Mesodermal cell (in vitro differentiated cells): Measurements from ENCODE around the gene TCF25.
"Not testable (repeated sequence)": the region's sequence is repeated elsewhere in the genome, so short reads cannot be mapped to it uniquely, and the experiment has no call there.

Source experiments
- H3K27ac ChIP-seq: 2 replicates; pipeline ENCODE4 v1.7.0; 2013; ENCODE audit warnings: mild to moderate bottlenecking, low read depth, low read length, moderate library complexity; ENCODE audit not compliant: severe bottlenecking
- H3K36me3 ChIP-seq: 2 replicates; pipeline ENCODE4 v1.7.1; 2013; ENCODE audit warnings: mild to moderate bottlenecking, low read length, moderate library complexity; ENCODE audit not compliant: control insufficient read depth, insufficient read depth
- H3K4me1 ChIP-seq: one replicate; pipeline ENCODE4 v1.7.1; 2013; ENCODE audit warnings: mild to moderate bottlenecking, low read length; ENCODE audit not compliant: insufficient read depth, control insufficient read depth, poor library complexity, severe bottlenecking
- H3K4me3 ChIP-seq: 2 replicates; pipeline ENCODE4 v1.7.0; 2013; ENCODE audit warnings: low read length, control low read depth, mild to moderate bottlenecking; ENCODE audit not compliant: insufficient read depth, poor library complexity, severe bottlenecking; ENCODE audit errors: extremely low read depth
- H3K9me3 ChIP-seq: 2 replicates; pipeline ENCODE4 v1.7.1; 2013; ENCODE audit warnings: mild to moderate bottlenecking, low read length, moderate library complexity; ENCODE audit not compliant: control insufficient read depth
- WGBS, 2 experiments: methylation state at CpG; one replicate each; pipeline ENCODE4 v1.1.5; 2013; ENCODE audit warnings: missing lambda C conversion rate in 2 of 2; ENCODE audit not compliant: insufficient coverage in 2 of 2; 5-methylcytosine and 5-hydroxymethylcytosine counted together

The TCF25 gene

DNA sequence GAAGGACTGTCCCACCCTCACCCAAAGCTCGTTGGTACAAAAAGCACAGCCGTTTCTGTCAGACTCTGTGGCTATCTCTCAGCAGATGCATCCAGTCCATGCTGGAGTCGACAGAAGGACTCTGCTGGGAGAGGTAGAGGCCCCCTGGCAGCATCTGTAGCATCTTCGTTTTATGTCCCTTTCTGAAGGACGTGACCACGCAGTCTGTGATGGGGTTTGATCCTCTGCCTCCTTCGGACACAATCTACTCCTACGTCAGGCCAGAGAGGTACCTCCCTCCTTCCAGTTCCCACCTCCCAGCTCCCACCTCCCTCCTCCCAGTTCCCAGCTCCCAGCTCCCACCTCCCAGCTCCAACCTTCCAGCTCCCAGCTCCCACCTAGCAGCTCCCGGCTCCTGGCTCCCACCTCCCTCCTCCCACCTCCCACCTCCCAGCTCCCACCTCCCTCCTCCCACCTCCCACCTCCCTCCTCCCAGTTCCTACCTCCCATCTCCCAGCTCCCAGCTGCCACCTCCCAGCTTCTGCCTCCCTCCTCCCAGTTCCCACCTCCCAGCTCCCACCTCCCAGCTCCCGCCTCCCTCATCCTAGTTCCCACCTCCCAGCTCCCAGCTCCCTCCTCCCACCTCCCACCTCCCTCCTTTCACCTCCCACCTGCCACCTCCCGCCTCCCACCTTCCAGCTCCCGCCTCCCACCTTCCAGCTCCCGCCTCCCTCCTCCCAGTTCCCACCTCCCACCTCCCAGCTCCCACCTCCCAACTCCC lies 33.8 kb downstream of the TCF25 start:
- Histone ChIP-seq H3K36me3 (peaks cover 85% of the 10 kb centered on the region), H3K9me3 (peaks cover 5% of the 10 kb centered on the region), H3K4me1 (peaks cover 6% of the 10 kb centered on the region), H3K4me3 (no peak overlapping the region), H3K27ac (no peak overlapping the region)
- 96 to 100% methylated on average over 5 to 7 of the region's 13 CpGs for WGBS, 2 experiments

DNA sequence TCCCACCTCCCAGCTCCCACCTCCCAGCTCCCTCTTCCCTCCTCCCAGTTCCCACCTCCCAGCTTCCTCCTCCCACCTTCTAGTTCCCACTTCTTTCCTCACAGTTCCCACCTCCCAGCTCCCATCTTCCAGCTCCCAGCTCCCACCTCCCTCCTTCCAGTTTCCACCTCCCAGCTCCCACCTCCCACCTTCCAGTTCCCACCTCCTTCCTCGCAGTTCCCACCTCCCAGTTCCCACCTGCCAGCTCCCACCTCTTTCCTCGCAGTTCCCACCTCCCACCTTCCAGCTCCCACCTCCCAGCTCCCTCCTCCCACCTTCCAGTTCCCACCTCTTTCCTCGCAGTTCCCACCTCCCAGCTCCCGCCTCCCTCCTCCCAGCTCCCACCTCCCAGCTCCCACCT lies 34.8 kb downstream of the TCF25 start:
- Histone ChIP-seq H3K4me3 (no peak overlapping the region), H3K4me1 (peaks cover 9% of the 10 kb centered on the region), H3K27ac (no peak overlapping the region), H3K36me3 (peaks cover 88% of the 10 kb centered on the region), H3K9me3 (peaks cover 5% of the 10 kb centered on the region)
- 67 to 78% methylated on average over 4 of the region's 4 CpGs for WGBS, 2 experiments

DNA sequence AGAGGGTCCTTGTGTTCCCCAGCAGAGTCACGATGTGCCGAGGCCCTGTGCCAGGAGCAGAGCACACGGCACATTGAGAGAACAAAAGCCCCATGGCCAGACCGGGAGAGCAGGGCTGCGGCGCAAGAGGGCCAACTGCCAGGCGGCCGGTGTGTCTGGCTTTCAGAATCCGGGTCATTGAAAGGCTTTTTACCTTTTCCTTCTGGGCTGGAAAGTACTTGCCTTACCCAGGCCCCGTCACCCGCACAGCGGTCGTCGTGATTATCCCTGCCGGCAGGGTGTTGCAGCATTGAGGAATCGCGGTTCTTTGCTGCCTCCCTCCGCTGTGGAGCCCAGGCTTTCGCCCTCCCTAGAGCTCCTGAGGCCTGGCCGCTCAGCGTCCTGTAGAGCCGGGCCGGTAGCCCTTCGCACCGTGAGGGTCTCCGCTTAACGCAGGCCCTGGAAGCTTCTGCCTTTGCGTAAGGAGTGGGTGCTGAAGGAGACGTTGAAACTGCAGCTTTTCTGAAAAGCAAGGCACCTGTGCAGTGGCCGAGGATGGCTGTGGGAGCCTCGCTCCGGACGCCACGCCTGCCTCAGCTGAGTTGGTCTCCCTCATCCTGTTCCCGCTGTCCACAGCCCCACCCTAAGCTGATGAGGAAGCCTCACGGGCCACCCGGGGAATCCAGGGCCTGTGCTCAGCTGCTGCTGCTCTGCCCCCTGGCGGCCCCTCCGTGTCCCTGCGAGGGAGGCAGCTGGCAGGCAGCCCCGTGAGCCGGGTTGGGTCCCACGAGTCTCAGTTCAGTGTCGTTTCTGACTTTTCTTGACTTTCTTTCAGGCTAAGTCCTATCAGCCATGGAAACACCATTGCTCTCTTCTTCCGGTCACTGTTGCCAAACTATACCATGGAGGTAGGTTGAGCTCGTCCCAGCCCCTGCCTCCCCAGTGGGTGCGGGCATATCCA lies 36.7 kb downstream of the TCF25 start:
- peaks cover 74% of the 10 kb centered on the region for H3K36me3 ChIP-seq
- H3K4me3 ChIP-seq: no peak overlapping the region
- peak overlapping the region; percentile 57 for H3K27ac ChIP-seq
- peaks cover 5% of the 10 kb centered on the region for H3K9me3 ChIP-seq
- WGBS, 2 experiments: 82 to 85% methylated on average over 46 to 47 of the region's 47 CpGs
- peaks cover 9% of the 10 kb centered on the region for H3K4me1 ChIP-seq

DNA sequence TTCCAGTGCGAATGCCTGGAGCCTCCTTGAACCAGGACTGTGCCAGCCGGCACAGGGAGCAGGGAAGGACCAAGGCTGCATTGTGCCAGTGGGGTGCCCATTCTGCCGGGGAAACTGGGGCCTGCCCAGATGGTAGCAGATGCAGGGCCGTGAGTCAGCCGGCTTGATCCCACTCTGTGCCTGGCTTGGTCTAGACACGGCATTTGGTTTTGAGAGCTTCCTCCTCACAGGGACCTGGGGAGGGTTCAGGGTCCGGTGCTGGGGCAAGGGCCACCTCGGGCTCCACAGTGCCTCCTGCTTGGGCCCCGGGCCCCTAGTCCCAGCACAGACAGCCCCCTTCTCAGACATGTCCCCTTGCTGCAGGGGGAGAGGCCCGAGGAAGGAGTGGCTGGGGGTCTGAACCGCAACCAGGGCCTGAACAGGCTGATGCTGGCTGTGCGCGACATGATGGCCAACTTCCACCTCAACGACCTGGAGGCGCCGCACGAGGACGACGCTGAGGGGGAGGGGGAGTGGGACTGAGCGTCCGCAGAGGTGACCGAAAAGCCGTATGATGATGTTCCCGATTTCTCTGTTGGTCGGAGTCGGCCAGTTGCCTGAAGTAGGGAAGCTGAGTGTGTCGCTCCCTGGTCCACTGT lies 37.4 kb downstream of the TCF25 start:
- WGBS, 2 experiments: 96 to 97% methylated on average over 22 to 25 of the region's 27 CpGs
- H3K9me3 ChIP-seq: peaks cover 5% of the 10 kb centered on the region
- H3K4me1 ChIP-seq: peaks cover 9% of the 10 kb centered on the region
- no peak overlapping the region for H3K27ac ChIP-seq
- peaks cover 66% of the 10 kb centered on the region for H3K36me3 ChIP-seq
- H3K4me3 ChIP-seq: no peak overlapping the region

DNA sequence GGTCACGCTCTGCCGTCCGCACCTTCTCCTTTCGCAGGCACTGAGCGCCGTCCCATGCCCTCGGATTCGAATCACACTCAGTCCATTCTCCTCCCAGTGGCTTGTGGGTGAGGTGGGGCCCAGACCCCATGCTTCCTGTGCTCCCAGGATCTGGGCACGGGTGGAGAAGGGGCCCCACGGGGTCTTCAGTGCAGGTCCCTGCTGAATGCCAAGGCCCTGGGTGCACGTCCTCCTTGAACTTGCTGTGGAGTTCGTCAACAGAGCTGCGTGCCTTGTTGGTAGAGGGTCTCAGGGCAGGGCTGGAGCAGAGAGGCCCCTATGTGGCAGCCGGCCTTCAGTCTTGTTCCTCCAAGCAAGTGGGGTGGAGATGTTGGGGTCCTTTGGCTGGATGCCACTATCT lies 38.0 kb downstream of the TCF25 start:
- WGBS, 2 experiments: 93 to 98% methylated on average over 8 to 10 of the region's 14 CpGs
- peaks cover 60% of the 10 kb centered on the region for H3K36me3 ChIP-seq
- H3K9me3 ChIP-seq: peaks cover 5% of the 10 kb centered on the region
- peaks cover 9% of the 10 kb centered on the region for H3K4me1 ChIP-seq
- no peak overlapping the region for H3K4me3 ChIP-seq
- H3K27ac ChIP-seq: no peak overlapping the region

DNA sequence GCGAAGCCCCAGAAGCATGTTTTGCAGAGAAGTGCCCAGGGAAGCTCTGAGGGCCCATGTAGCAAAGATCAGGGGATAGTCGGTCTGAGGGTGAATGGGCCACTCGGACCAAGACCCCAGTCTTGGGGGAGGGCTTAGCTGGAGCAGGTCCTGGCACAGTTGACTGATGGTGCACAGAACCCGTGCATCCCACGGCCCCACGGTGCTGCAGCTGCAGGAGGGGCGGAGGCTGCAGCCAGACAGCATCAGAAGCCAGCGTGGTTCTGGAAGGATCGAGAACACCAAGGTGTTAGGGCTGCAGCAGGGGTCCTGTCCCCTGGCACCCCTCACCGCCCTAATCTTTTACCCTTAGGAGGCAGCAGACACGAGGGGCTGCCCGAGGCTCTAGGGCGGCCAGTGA lies 38.8 kb downstream of the TCF25 start:
- 92 to 96% methylated on average over 13 of the region's 13 CpGs for WGBS, 2 experiments
- H3K4me3 ChIP-seq: no peak overlapping the region
- H3K27ac ChIP-seq: no peak overlapping the region
- no peaks in the 10 kb centered on the region for H3K9me3 ChIP-seq
- H3K36me3 ChIP-seq: peaks cover 53% of the 10 kb centered on the region
- peaks cover 9% of the 10 kb centered on the region for H3K4me1 ChIP-seq

DNA sequence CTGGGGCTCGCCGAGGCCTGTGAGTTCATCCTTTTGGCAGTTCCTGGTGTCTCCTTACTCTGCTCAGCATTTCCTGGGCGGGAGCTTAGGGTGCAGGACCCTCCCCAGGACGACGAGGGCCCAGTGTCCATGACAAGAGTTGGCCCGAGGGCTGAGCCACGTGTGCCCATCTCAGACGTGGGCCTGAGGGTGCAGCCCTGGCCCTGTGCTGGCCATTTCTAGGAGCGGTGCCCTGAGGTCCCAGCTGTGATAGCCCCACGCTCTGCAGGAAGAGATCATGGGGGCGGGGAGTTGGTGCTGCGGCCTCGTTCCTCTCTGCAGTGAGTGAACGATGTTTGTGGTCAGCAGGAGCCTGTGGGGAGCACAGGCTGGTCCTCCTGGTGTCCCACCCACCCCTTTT lies 39.2 kb downstream of the TCF25 start:
- Histone ChIP-seq H3K9me3 (no peaks in the 10 kb centered on the region), H3K27ac (no peak overlapping the region), H3K36me3 (peaks cover 52% of the 10 kb centered on the region), H3K4me1 (peaks cover 9% of the 10 kb centered on the region), H3K4me3 (no peak overlapping the region)
- 94 to 95% methylated on average over 14 of the region's 14 CpGs for WGBS, 2 experiments

DNA sequence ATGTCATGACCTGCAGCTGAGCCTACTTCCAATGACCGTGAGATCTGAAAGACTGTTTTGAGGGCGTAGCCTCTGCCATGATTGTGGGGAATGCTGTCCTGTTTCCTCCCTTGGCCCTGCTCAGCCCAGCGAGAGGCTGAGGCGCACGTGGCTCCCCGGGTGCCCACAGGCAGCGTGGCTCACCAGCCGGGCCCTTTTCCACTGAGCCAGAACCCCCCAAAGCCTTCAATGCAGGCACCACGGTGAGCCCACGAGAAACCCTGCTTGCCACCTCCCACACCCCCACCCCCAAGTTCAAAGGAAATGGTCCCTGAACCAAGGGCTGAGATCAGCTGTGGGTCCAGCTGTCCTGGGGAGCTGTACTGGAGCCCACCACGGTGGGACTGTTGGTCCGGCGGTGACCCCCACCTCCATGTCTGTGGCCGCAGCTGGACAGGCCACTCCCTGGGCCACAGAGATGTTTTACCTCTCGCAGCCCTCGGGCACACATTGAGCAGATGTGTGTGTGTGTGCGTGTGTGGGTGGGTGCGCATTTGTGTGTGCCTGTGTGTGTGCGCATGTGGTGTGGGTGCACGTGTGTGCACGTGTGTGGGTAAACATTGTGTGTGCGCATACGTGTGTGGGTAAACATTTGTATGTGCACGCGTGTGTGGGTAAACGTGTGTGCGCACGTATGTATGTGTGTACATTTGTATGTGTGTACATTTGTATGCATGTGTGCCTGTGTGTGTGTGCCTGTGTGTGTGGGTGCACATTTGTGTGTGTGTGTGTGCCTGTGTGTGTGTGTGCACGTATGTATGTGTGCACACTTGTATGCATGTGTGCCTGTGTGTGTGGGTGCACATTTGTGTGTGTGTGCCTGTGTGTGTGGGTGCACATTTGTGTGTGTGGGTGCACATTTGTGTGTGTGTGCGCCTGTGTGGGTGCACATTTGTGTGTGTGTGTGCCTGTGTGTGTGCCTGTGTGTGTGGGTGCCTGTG lies 40.3 kb downstream of the TCF25 start:
- Histone ChIP-seq H3K9me3 (no peaks in the 10 kb centered on the region), H3K4me3 (no peak overlapping the region), H3K27ac (no peak overlapping the region), H3K4me1 (peaks cover 14% of the 10 kb centered on the region), H3K36me3 (peaks cover 42% of the 10 kb centered on the region)
- WGBS, 2 experiments: 92 to 96% methylated on average over 17 to 26 of the region's 30 CpGs

DNA sequence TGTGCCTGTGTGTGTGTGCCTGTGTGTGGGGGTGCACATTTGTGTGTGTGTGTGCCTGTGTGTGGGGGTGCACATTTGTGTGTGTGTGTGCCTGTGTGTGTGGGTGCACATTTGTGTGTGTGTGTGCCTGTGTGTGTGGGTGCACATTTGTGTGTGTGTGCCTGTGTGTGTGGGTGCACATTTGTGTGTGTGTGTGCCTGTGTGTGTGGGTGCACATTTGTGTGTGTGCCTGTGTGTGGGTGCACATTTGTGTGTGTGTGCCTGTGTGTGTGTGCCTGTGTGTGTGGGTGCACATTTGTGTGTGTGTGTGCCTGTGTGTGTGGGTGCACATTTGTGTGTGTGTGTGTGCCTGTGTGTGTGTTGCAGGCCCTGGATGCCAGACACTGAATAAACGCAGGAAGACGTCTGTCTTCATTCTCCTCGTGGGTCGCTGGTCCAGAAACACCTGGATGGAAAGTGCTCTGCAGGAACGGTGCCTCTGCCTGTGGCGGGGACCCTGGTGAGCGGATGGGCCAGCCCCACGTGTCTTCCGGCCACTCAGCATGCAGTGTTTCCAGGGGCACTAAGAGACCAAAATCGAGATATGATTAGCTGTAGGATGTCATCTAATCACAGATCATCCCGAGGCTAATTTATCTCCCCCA lies 41.4 kb downstream of the TCF25 start:
- H3K36me3 ChIP-seq: peaks cover 33% of the 10 kb centered on the region
- not testable (repeated sequence) for H3K4me3 ChIP-seq, H3K9me3 ChIP-seq, H3K27ac ChIP-seq
- 91 to 94% methylated on average over 6 to 7 of the region's 11 CpGs for WGBS, 2 experiments
- peaks cover 17% of the 10 kb centered on the region for H3K4me1 ChIP-seq
